K562 (cell line): Measurements from ENCODE around the gene HDAC1. TPM values are rescaled to one million over a fixed set of nuclear protein-coding genes. Genes with fewer than 3 reads are reported as not detected.

Source experiments
- BRF2 ChIP-seq: IDR thresholded peaks from 3 replicates; pipeline ENCODE4 v1.6.1; 2011; ENCODE audit warnings: borderline replicate concordance, mild to moderate bottlenecking; ENCODE audit not compliant: insufficient read length, insufficient read depth
- C11orf30 ChIP-seq: fragments of 450-650 bp; IDR thresholded peaks from 2 replicates; pipeline ENCODE4 v1.6.1; 2016; ENCODE audit warnings: low read depth, mild to moderate bottlenecking
- DACH1 ChIP-seq: fragments of 450-650 bp; IDR thresholded peaks from 2 replicates; pipeline ENCODE4 v1.6.1; 2018; ENCODE audit not compliant: partially characterized antibody
- FOXJ2 ChIP-seq: fragments of 200-800 bp; sonication (Bioruptor generic); IDR thresholded peaks from 2 replicates; pipeline ENCODE4 v1.6.1; 2016; ENCODE audit warnings: missing genetic modification characterization, missing compliant biosample characterization
- MCM2 ChIP-seq: fragments of 450-650 bp; IDR thresholded peaks from 2 replicates; pipeline ENCODE4 v1.6.1; 2017; ENCODE audit warnings: low read depth, mild to moderate bottlenecking
- MNT ChIP-seq, 2 experiments: fragments of 450-650 bp; conservative IDR thresholded peaks; 2 replicates each; pipeline ENCODE4 v1.6.1; 2017; ENCODE audit warnings: mild to moderate bottlenecking in 2 of 2, moderate library complexity in 2 of 2
- NCOA4 ChIP-seq: fragments of 450-650 bp; IDR thresholded peaks from 2 replicates; pipeline ENCODE4 v1.6.1; 2018; ENCODE audit warnings: mild to moderate bottlenecking; ENCODE audit not compliant: partially characterized antibody
- PHB2 ChIP-seq: fragments of 450-650 bp; IDR thresholded peaks from 2 replicates; pipeline ENCODE4 v1.6.1; 2017; ENCODE audit warnings: low read depth
- PTTG1 ChIP-seq: fragments of 450-650 bp; IDR thresholded peaks from 2 replicates; pipeline ENCODE4 v1.6.1; 2016; ENCODE audit warnings: low read depth, mild to moderate bottlenecking, missing genetic modification characterization, missing compliant biosample characterization
- SMARCC2 ChIP-seq: fragments of 450-650 bp; IDR thresholded peaks from 2 replicates; pipeline ENCODE4 v1.6.1; 2017; ENCODE audit warnings: antibody characterized with exemption, moderate library complexity, mild to moderate bottlenecking, low read depth
- SRSF7 ChIP-seq: fragments of 200-400 bp; formaldehyde crosslinking; optimal IDR thresholded peaks from 2 replicates; pipeline ENCODE3; 2017; ENCODE audit warnings: mild to moderate bottlenecking, low read depth, low read length
- STAT6 ChIP-seq: sonication (generic); formaldehyde crosslinking; IDR thresholded peaks from 2 replicates; pipeline ENCODE4 v1.8.1; 2023; ENCODE audit warnings: mild to moderate bottlenecking, missing genetic modification reagents
- SUPT5H ChIP-seq: fragments of 450-650 bp; IDR thresholded peaks from 2 replicates; pipeline ENCODE4 v1.6.1; 2016
- UBTF ChIP-seq, 2 experiments: IDR thresholded peaks; 2 replicates each; pipeline ENCODE4 v1.6.1; 2012; ENCODE audit warnings: improper control_type of control experiment in 2 of 2, low read depth in 2 of 2, low read length in 2 of 2, borderline replicate concordance in 1 of 2
- XRCC5 ChIP-seq: fragments of 200-400 bp; formaldehyde crosslinking; IDR thresholded peaks from 2 replicates; pipeline ENCODE4 v1.6.1; 2017; ENCODE audit warnings: low read depth, mild to moderate bottlenecking, low read length
- ZBTB12 ChIP-seq: fragments of 250-450 bp; sonication (Bioruptor Pico); IDR thresholded peaks from 2 replicates; pipeline ENCODE4 v1.4.0; 2020
- ZBTB43 ChIP-seq: sonication (generic); formaldehyde crosslinking; IDR thresholded peaks from 2 replicates; pipeline ENCODE4 v1.8.0; 2023; ENCODE audit warnings: mild to moderate bottlenecking, missing genetic modification reagents
- ZNF212 ChIP-seq: fragments of 450-650 bp; formaldehyde crosslinking; IDR thresholded peaks from 2 replicates; pipeline ENCODE4 v1.4.0; 2020; ENCODE audit warnings: mild to moderate bottlenecking
- polyA plus RNA-seq, 8 experiments: library from polyadenylated mRNA; depleted of rRNA in 4 of 8; stranded (reverse) in 5 of 8; unstranded in 3 of 8; fragments of >200 nt; fragmentation: Nextera tagmentation in 2 of 8; fragmentation: Illumina TruSeq in 1 of 8; extraction: Ambion mirVana in 2 of 8; extraction: Trizol in 1 of 8; gene quantifications; 2 replicates each; pipeline versions ENCODE4 v1.2.1 to v1.2.3, GENCODE V29; 2011 to 2014; ENCODE audit warnings: inconsistent platforms in 1 of 8, missing spikeins in 1 of 8
- total RNA-seq, 7 experiments: library from RNA; depleted of rRNA in 6 of 7; stranded (reverse); fragments of >200 nt in 6 of 7; fragmentation: Illumina TruSeq in 2 of 7; extraction: Trizol in 2 of 7; gene quantifications; 2 replicates each; pipeline versions ENCODE4 v1.2.1 to v1.2.3, GENCODE V29; 2011 to 2021; ENCODE audit warnings: low replicate concordance in 1 of 7

HDAC1 gene
- total and polyA plus RNA-seq, 9 of the 15 experiments (the other 6 are each of a cell fraction or from before 2014, with no cell fraction given): 169 to 384 (median 193) TPM

GRCh38 chr1:32350785-32351398 is 59.0 kb downstream of the HDAC1 start (continued):
- TF ChIP-seq UBTF (IDR thresholded peaks at IDR 0.05; ENCODE audit: borderline replicate concordance in 1 of 2, low read depth in 2 of 2, low read length in 2 of 2) (no peak), SUPT5H (no peak; the same call in 1 of the 2 replicates), C11orf30 (no peak), NCOA4 (no peak), FOXJ2 (tag) (no peak), MCM2 (no peak), XRCC5 (no peak), ZBTB43 (peak; percentile 44; the same call in 1 of the 2 replicates), ZBTB12 (peak; percentile 41; the same call in 1 of the 2 replicates), ZNF212 (CRISPR knock-in tag) (no peak), STAT6 (CRISPR knock-in tag) (no peak), SRSF7 (no peak), SMARCC2 (no peak), DACH1 (no peak), PHB2 (no peak), PTTG1 (tag) (no peak), MNT (conservative IDR thresholded peaks at IDR 0.05) (peak; percentile 71 to 78), BRF2 (no peak)
